A673 (cell line): ENCODE measurements around the gene CPPED1. TPM values are rescaled to one million over a fixed set of nuclear protein-coding genes. Genes with fewer than 3 reads are reported as not detected.

ENCODE experiments used
- BruUV-seq: library from RNA; stranded (reverse); fragments of 400-500 nt; replicated peaks from 2 replicates; lab custom pipeline; 2021; lab: Mats Ljungman, UMichigan
- CTCF ChIA-PET: fragments of 300-600 bp; sonication (Branson Sonifier 250); formaldehyde crosslinking; loops from one replicate; lab custom pipeline; 2022; ENCODE audit warnings: antibody characterized with exemption; lab: Charles Lee
- POLR2A ChIA-PET: fragments of 300-600 bp; sonication (Branson Sonifier 250); formaldehyde crosslinking; loops from one replicate; lab custom pipeline; 2022; ENCODE audit warnings: antibody characterized with exemption; ENCODE audit not compliant: low non-redundant PET; lab: Charles Lee
- DNase-seq: peaks from one replicate; pipeline ENCODE4 v3.0.0-alpha.2; 2015; ENCODE audit warnings: low spot score
- H3K27ac ChIP-seq: fragments of 200-600 bp; sonication (generic); 2 replicates; pipeline ENCODE4 v1.5.1; 2016; ENCODE audit warnings: mixed run types, low read depth, mild to moderate bottlenecking, mixed read lengths, antibody characterized with exemption, low read length; ENCODE audit not compliant: poor library complexity, severe bottlenecking
- H3K27me3 ChIP-seq: fragments of 200-600 bp; sonication (generic); replicated peaks from 2 replicates; pipeline ENCODE4 v1.6.1; 2017; ENCODE audit warnings: mixed run types, low read depth, mild to moderate bottlenecking, mixed read lengths, antibody characterized with exemption, low read length; ENCODE audit not compliant: insufficient read depth, poor library complexity
- H3K36me3 ChIP-seq: fragments of 200-600 bp; sonication (generic); 2 replicates; pipeline ENCODE4 v1.6.1; 2016; ENCODE audit warnings: mixed run types, mild to moderate bottlenecking, mixed read lengths, antibody characterized with exemption, low read length; ENCODE audit not compliant: insufficient read depth, poor library complexity, severe bottlenecking
- H3K4me1 ChIP-seq: fragments of 200-600 bp; sonication (generic); 2 replicates; pipeline ENCODE4 v1.6.1; 2017; ENCODE audit warnings: mixed run types, mild to moderate bottlenecking, mixed read lengths, antibody characterized with exemption, low read length; ENCODE audit not compliant: insufficient read depth, poor library complexity, severe bottlenecking
- H3K4me3 ChIP-seq: fragments of 200-600 bp; sonication (generic); 2 replicates; pipeline ENCODE4 v1.5.1; 2016; ENCODE audit warnings: low read depth, mixed run types, mild to moderate bottlenecking, mixed read lengths, low read length; ENCODE audit not compliant: poor library complexity, severe bottlenecking
- H3K9me3 ChIP-seq: fragments of 200-600 bp; sonication (generic); 2 replicates; pipeline ENCODE4 v1.6.1; 2016; ENCODE audit warnings: mixed run types, low read depth, mild to moderate bottlenecking, mixed read lengths, antibody characterized with exemption, low read length; ENCODE audit not compliant: poor library complexity, severe bottlenecking
- EZH2 ChIP-seq: fragments of 200-600 bp; sonication (generic); IDR thresholded peaks from 2 replicates; pipeline ENCODE4 v1.6.1; 2017; ENCODE audit warnings: borderline replicate concordance, low read depth, mild to moderate bottlenecking, mixed read lengths, antibody characterized with exemption, low read length; ENCODE audit not compliant: poor library complexity, severe bottlenecking
- intact Hi-C: fragments of 100-400 bp; cut with micrococcal nuclease; formaldehyde crosslinking; loops from one replicate; pipeline ENCODE4 v1.10.0; 2022; ENCODE audit not compliant: unreplicated experiment
- total RNA-seq: library from RNA; stranded (reverse); gene quantifications from 2 replicates; pipeline ENCODE4 v1.2.3, GENCODE V29; 2021
- TF ChIP-seq, protein P1 (sequence below): fragments of 300-800, 200-600 bp; sonication (generic); conservative IDR thresholded peaks from 2 replicates; pipeline ENCODE4 v1.5.1; 2017; ENCODE audit warnings: low read depth, mild to moderate bottlenecking, antibody characterized with exemption, low read length, moderate library complexity, mixed read lengths

CPPED1 gene
- total RNA-seq, 1 experiment from 2014 or later = 0.90 TPM

- intact Hi-C loops = no loop called here
- ChIA-PET CTCF (no interaction called here), POLR2A (no interaction called here)
- H3K27me3 ChIP-seq = no peaks in the 10 kb centered on the region
- no peaks in the 10 kb centered on the region for H3K4me1 ChIP-seq
- H3K36me3 ChIP-seq = no peaks in the 10 kb centered on the region
- H3K9me3 ChIP-seq = peaks cover 6% of the 10 kb centered on the region
- DNase-seq = no peak
- BruUV-seq = no TSS peak
- TF ChIP-seq EZH2 = no peak
- TF ChIP-seq, protein P1, sequence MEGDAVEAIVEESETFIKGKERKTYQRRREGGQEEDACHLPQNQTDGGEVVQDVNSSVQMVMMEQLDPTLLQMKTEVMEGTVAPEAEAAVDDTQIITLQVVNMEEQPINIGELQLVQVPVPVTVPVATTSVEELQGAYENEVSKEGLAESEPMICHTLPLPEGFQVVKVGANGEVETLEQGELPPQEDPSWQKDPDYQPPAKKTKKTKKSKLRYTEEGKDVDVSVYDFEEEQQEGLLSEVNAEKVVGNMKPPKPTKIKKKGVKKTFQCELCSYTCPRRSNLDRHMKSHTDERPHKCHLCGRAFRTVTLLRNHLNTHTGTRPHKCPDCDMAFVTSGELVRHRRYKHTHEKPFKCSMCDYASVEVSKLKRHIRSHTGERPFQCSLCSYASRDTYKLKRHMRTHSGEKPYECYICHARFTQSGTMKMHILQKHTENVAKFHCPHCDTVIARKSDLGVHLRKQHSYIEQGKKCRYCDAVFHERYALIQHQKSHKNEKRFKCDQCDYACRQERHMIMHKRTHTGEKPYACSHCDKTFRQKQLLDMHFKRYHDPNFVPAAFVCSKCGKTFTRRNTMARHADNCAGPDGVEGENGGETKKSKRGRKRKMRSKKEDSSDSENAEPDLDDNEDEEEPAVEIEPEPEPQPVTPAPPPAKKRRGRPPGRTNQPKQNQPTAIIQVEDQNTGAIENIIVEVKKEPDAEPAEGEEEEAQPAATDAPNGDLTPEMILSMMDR = no peak
- H3K4me3 ChIP-seq = no peak overlapping the region
- H3K27ac ChIP-seq = no peak overlapping the region
These were observed 21.9 kb downstream of the CPPED1 start for GRCh38 chr16:12781777-12782176.

GRCh38 chr16:12780467-12780866 is 23.2 kb downstream of the CPPED1 start:
- H3K4me1 ChIP-seq = no peaks in the 10 kb centered on the region
- ChIA-PET CTCF (no interaction called here), POLR2A (no interaction called here)
- H3K4me3 ChIP-seq = no peak overlapping the region
- intact Hi-C loops = no loop called here
- TF ChIP-seq, protein P1 = no peak
- no peaks in the 10 kb centered on the region for H3K36me3 ChIP-seq
- peaks cover 6% of the 10 kb centered on the region for H3K9me3 ChIP-seq
- no TSS peak for BruUV-seq
- DNase-seq = no peak
- no peaks in the 10 kb centered on the region for H3K27me3 ChIP-seq
- H3K27ac ChIP-seq = no peak overlapping the region

- no TSS peak for BruUV-seq
- H3K27me3 ChIP-seq = no peaks in the 10 kb centered on the region
- TF ChIP-seq, protein P1 = no peak
- no peak for TF ChIP-seq EZH2
- H3K36me3 ChIP-seq = no peaks in the 10 kb centered on the region
- no peak for DNase-seq
- ChIA-PET POLR2A (no interaction called here), CTCF (no interaction called here)
- no peak overlapping the region for H3K27ac ChIP-seq
- H3K9me3 ChIP-seq = peaks cover 6% of the 10 kb centered on the region
- no peak overlapping the region for H3K4me3 ChIP-seq
- H3K4me1 ChIP-seq = no peaks in the 10 kb centered on the region
- intact Hi-C loops = no loop called here
These were observed 25.0 kb downstream of the CPPED1 start for GRCh38 chr16:12778726-12779125.
